PC-9 (cell line): ENCODE results near the gene MRPL3. TPM values are rescaled to one million over a fixed set of nuclear protein-coding genes. Genes with fewer than 3 reads are reported as not detected.

Experiments used
- BruUV-seq: library from RNA; stranded (reverse); fragments of 400-500 nt; replicated peaks from 2 replicates; lab custom pipeline; 2021; lab: Mats Ljungman, UMichigan
- CTCF ChIA-PET: fragments of 300-600 bp; sonication (Branson Sonifier 250); formaldehyde crosslinking; loops from one replicate; lab custom pipeline; 2022; ENCODE audit warnings: antibody characterized with exemption; lab: Charles Lee
- POLR2A ChIA-PET: fragments of 300-600 bp; sonication (Branson Sonifier 250); formaldehyde crosslinking; loops from one replicate; lab custom pipeline; 2022; ENCODE audit warnings: antibody characterized with exemption; ENCODE audit not compliant: unreplicated experiment; lab: Charles Lee
- DNase-seq, 2 experiments: peaks; one replicate each; pipeline versions ENCODE4 v3.0.0 to v3.0.0-alpha.2; 2015 to 2022; ENCODE audit warnings: mixed read lengths in 1 of 2
- H2AFZ ChIP-seq: fragments of 200-600 bp; sonication (generic); 2 replicates; pipeline ENCODE4 v1.8.1; 2017; ENCODE audit warnings: antibody characterized with exemption
- H3F3A ChIP-seq: fragments of 200-600 bp; sonication (generic); 2 replicates; pipeline ENCODE4 v1.8.1; 2017; ENCODE audit warnings: antibody characterized with exemption, mild to moderate bottlenecking, low read depth; ENCODE audit not compliant: insufficient read depth
- H3K27ac ChIP-seq: fragments of 200-600 bp; sonication (generic); 2 replicates; pipeline ENCODE4 v1.6.1; 2016; ENCODE audit warnings: mixed run types
- H3K27me3 ChIP-seq: fragments of 200-600 bp; sonication (generic); 2 replicates; pipeline ENCODE4 v1.6.1; 2016; ENCODE audit warnings: low read depth, mixed run types; ENCODE audit not compliant: insufficient read depth
- H3K36me3 ChIP-seq: fragments of 200-600 bp; sonication (generic); 2 replicates; pipeline ENCODE4 v1.6.1; 2016; ENCODE audit warnings: low read depth, mixed run types
- H3K4me1 ChIP-seq: fragments of 200-600 bp; sonication (generic); replicated peaks from 2 replicates; pipeline ENCODE4 v1.6.1; 2016; ENCODE audit warnings: mixed run types; ENCODE audit not compliant: insufficient read depth
- H3K4me2 ChIP-seq: fragments of 200-600 bp; sonication (generic); 2 replicates; pipeline ENCODE4 v1.6.1; 2017; ENCODE audit warnings: mixed run types
- H3K4me3 ChIP-seq: fragments of 200-600 bp; sonication (generic); 2 replicates; pipeline ENCODE4 v1.6.1; 2016; ENCODE audit warnings: mixed run types
- H3K79me2 ChIP-seq: fragments of 200-600 bp; sonication (generic); 2 replicates; pipeline ENCODE4 v1.6.1; 2017; ENCODE audit warnings: low read depth, mixed run types
- H3K9me2 ChIP-seq: fragments of 200-600 bp; sonication (generic); 2 replicates; pipeline ENCODE4 v1.8.1; 2017; ENCODE audit warnings: mild to moderate bottlenecking; ENCODE audit not compliant: insufficient read depth
- H3K9me3 ChIP-seq: fragments of 200-600 bp; sonication (generic); 2 replicates; pipeline ENCODE4 v1.8.1; 2016; ENCODE audit warnings: low read depth; ENCODE audit not compliant: insufficient read depth
- H4K20me1 ChIP-seq: fragments of 200-600 bp; sonication (generic); 2 replicates; pipeline ENCODE4 v1.8.1; 2017; ENCODE audit not compliant: insufficient read depth
- CTCF ChIP-seq: fragments of 200-600 bp; sonication (generic); conservative IDR thresholded peaks from 2 replicates; pipeline ENCODE4 v1.6.1; 2017; ENCODE audit warnings: mixed run types, antibody characterized with exemption, mild to moderate bottlenecking, moderate library complexity
- EZH2 ChIP-seq: fragments of 200-600 bp; sonication (generic); IDR thresholded peaks from 2 replicates; pipeline ENCODE4 v1.8.0; 2017; ENCODE audit warnings: antibody characterized with exemption, low read depth
- intact Hi-C: fragments of 100-400 bp; cut with micrococcal nuclease; formaldehyde crosslinking; loops from one replicate; pipeline ENCODE4 v1.10.0; 2022; ENCODE audit not compliant: unreplicated experiment
- total RNA-seq: library from RNA; stranded (reverse); gene quantifications from 2 replicates; pipeline ENCODE4 v1.2.3, GENCODE V29; 2021

The MRPL3 gene
- total RNA-seq, 1 experiment from 2014 or later: 109 TPM

- Histone ChIP-seq H3K27ac (no peak overlapping the region), H3F3A (peaks cover 11% of the 10 kb centered on the region; the same call in 1 of the 2 replicates), H3K4me2 (no peak overlapping the region), H4K20me1 (no peaks in the 10 kb centered on the region), H3K4me3 (no peak overlapping the region), H2AFZ (no peak overlapping the region), H3K27me3 (no peaks in the 10 kb centered on the region), H3K79me2 (no peaks in the 10 kb centered on the region), H3K4me1 (peaks cover 25% of the 10 kb centered on the region), H3K36me3 (no peaks in the 10 kb centered on the region), H3K9me3 (no peaks in the 10 kb centered on the region), H3K9me2 (no peaks in the 10 kb centered on the region)
- CTCF ChIA-PET: no interaction called here
- BruUV-seq: no TSS peak
- no peak for TF ChIP-seq EZH2
- TF ChIP-seq CTCF: no peak
- POLR2A ChIA-PET: no interaction called here
- no peak for DNase-seq
- intact Hi-C loops: no loop called here
These were observed 38.0 kb upstream of the MRPL3 start for GRCh38 chr3:131540821-131541220.

GRCh38 chr3:131540143-131540542 is 37.4 kb upstream of the MRPL3 start:
- TF ChIP-seq EZH2: no peak
- no peak for TF ChIP-seq CTCF
- CTCF ChIA-PET: no interaction called here
- no peak overlapping the region for H3K4me3 ChIP-seq
- H3K9me3 ChIP-seq: no peaks in the 10 kb centered on the region
- no peaks in the 10 kb centered on the region for H3K9me2 ChIP-seq
- no peak overlapping the region for H2AFZ ChIP-seq
- intact Hi-C loops: no loop called here
- no peaks in the 10 kb centered on the region for H3K36me3 ChIP-seq
- BruUV-seq: no TSS peak
- H4K20me1 ChIP-seq: no peaks in the 10 kb centered on the region
- no peaks in the 10 kb centered on the region for H3K79me2 ChIP-seq
- peaks cover 23% of the 10 kb centered on the region for H3K4me1 ChIP-seq
- POLR2A ChIA-PET: no interaction called here
- no peaks in the 10 kb centered on the region for H3K27me3 ChIP-seq
- no peak overlapping the region for H3K27ac ChIP-seq
- H3F3A ChIP-seq: peaks cover 11% of the 10 kb centered on the region; the same call in 1 of the 2 replicates
- DNase-seq: no peak
- no peak overlapping the region for H3K4me2 ChIP-seq

- no peak for DNase-seq
- Histone ChIP-seq H3K4me1 (peaks cover 12% of the 10 kb centered on the region), H3F3A (peaks cover under 1% of the 10 kb centered on the region; the same call in 1 of the 2 replicates), H4K20me1 (no peaks in the 10 kb centered on the region), H3K27me3 (no peaks in the 10 kb centered on the region), H3K27ac (no peak overlapping the region), H3K4me3 (no peak overlapping the region), H3K9me2 (no peaks in the 10 kb centered on the region), H3K9me3 (no peaks in the 10 kb centered on the region), H3K36me3 (no peaks in the 10 kb centered on the region), H2AFZ (no peak overlapping the region), H3K4me2 (no peak overlapping the region), H3K79me2 (no peaks in the 10 kb centered on the region)
- BruUV-seq: no TSS peak
- intact Hi-C loops: no loop called here
- POLR2A ChIA-PET: no interaction called here
- TF ChIP-seq CTCF (no peak), EZH2 (no peak)
- CTCF ChIA-PET: no interaction called here
These were observed 36.2 kb upstream of the MRPL3 start for GRCh38 chr3:131538968-131539367.
